Activated T-helper 1 cell treated with anti-CD3 and anti-CD28 coated beads, Interleukin-2, amount 50 U/mL, for 16 hours (primary cell): ENCODE results near the gene CDH4.
"Not testable (repeated sequence)": the region's sequence is repeated elsewhere in the genome, so short reads cannot be mapped to it uniquely, and the experiment has no call there.

Source experiments
- DNase-seq, 2 donors: peaks; one replicate each; pipeline ENCODE4 v3.0.0-alpha.2; 2020; ENCODE audit warnings: low read depth in 1 of 2, low spot score in 1 of 2

The CDH4 gene

DNA sequence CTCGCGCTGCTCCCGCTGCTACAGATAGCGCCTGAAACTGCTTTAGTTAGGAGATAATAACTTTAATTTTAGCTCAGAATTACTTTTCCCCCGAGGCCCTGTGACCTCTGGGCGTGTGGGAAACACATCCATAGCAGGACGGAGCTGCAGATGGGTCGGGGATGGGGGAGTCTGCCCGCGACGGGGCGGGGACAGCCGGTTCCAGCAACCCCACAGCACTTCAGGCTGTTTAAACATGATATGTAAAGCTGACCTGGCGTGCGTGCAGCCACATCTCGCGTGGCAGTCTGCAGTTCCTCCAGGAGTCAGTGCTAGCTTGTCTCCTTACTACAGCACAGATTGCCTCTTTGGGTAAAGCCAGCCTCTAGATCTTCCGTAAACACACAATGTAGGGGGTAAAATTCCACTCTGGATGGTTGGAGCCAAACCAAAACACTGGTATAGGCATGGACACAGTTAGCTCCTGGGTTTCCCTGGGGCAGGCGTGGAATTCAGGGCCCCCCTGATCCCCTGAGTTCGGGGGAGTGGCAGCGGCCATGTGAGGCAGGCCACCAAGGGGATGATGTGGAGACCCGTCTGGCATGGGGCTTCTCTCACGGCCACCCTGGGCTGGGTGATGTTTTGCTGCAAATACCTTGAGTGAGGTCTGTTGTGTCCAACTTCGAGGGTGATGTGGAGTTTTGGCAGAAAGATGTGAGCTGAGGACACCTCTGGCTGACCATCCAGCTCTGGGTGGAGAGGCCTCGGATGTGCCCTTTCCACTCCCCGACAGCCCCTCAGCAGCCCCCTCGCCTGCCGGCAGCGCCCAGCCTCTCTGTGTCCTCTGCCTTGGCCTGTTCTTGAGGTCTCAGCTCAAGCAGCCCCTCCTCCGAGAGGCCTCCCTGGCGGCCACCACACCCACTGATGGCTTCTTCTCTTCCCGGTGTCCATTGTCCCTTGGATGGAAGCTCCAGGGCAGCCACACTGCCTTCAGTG lies 599.2 kb downstream of the CDH4 start:
- no peak for DNase-seq

DNA sequence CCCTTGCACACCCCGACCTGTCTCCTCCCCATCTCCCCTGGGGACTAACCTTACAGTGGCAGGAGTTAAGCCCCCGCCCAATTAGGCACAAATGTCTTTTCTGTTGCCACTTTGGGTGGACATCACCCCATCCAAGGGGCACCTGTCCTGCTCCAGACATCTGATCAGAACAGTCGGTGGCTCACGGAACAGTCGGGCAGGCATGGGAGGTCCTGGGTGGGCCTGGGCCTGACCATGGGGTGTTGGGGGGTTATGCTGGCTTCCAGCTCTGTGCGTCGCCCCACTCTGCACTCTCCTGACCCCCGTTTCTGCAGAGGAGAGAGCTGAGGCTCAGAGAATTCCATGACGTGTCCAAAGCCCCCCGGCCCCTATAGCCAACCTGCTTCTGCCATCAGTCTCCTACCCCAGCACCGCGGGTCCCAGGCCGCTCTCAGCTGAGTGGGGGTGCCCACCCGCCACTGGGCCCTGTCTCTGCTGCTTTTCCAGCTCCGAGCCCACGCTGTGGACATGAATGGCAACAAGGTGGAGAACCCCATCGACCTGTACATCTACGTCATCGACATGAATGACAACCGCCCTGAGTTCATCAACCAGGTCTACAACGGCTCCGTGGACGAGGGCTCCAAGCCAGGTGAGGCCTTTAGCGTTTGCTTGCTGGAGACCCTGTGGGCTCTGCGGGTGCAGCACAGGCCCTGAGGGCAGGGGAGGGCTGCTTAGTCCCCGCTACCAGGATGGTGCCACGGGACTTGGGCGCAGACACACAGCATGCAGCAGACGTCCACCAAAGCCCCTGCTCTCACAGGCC lies 600.4 kb downstream of the CDH4 start:
- DNase-seq: no peak

DNA sequence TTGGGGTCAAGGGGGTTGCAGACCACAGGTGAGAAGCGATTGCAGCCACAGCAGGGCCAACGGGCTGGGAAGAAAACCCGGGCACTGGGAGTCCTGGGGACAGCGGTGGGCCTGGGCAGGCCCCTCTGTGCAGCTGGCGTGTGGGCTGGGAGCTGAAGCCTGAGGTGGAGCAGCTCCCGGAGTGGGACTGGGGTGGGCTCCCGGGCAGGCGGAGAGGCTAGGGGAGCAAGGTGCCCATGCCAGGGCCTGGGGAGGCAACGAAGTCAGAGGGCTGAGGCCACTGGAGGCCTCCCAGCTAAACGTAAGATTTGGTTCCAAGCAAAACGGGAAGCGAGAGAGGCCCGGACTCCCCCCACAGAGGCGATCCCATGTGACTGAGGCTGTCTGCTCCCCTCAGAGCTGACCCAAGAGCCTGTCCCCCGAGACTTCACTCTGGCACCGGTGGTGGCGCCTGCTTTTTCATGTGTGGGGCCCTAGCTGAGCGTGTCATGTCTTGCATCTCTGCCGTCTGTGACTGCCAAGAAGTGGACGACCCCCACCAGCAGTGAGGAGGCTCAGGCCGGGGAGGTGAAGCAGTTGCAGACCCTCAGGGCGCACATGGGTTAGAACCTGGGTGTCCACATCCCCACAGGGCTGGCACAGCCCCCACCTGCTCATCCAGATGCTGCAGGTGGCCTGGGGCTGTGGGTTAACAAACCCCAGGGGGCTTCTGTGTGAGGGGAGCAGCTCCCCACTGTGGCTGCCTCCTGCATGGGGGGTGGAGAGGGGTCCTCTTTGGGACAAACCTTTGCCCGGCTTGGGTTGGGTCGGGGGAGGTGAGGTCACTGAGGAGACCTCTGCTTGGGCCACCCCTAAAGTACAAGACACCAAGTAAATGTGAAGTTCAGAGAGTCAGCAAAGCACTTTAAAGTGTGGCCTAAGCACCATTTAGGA lies 601.3 kb downstream of the CDH4 start:
- no peak for DNase-seq

DNA sequence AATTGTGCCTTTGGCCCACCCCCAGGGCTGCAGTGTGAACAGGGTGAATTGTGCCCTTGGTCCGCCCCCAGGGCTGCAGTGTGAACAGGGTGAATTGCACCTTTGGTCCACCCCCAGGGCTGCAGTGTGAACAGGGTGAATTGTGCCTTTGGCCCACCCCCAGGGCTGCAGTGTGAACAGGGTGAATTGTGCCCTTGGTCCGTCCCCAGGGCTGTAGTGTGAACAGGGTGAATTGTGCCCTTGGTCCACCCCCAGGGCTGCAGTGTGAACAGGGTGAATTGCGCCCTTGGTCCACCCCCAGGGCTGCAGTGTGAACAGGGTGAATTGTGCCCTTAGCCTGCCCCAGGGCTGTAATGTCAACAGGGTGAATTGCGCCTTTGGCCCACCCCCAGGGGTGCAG lies 602.5 kb downstream of the CDH4 start:
- DNase-seq: not testable (repeated sequence)

DNA sequence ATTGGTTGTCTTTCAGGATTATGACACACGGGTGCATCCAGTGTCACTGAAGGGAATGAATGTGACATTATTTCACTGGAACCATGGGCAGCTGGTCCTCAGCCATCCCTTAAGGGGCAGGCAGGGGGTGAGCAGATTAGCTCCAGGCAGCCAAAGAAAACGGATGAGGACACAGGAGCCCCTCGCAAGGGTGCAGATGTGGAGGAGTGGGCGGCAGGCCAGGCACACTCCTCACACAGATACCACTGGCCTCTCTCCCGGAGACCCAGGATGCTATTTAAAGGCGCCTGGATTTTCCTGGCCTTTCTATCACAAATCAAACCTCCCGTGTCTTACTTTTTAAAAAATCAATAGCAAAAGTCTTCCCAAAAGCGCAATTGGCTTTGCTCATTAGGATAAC lies 603.2 kb downstream of the CDH4 start:
- no peak for DNase-seq

DNA sequence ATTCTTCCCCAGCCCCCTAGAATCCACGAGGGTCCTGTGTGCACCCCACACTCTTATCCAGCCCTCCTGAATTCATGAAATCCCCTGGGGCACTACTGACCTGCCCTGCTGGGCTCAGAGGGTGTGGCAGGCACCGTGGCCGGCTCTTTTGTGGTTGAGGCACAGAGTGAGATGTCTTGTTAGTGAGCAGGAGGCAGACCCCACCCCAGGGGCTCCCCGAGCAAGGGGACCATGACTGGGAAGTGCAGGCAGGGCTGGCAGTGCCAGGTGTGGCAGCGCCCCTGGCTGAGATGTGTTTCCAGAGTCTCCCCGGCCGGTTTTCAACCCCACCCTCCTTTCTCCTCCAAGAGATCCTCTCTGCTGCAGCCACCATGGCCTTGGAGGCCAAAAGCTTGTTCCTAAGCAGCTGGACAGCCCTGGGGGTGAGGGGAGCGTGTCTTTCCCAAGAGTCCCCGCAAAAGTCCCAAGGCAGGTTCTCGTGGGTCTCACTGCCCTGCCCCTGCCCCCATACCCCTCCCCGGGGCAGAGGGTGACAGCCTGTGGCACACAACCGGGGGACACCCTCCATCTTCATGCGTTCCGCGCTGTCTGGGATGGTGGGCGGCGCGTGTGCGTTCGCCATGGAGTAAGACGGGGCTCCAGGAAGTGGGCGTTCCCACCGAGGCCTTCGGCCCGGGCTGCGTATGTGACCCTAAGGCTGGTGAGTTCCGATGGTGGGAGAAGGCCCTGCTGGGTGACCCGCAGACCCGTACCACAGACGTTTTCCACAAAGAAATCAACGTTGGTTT lies 604.8 kb downstream of the CDH4 start:
- DNase-seq: no peak

DNA sequence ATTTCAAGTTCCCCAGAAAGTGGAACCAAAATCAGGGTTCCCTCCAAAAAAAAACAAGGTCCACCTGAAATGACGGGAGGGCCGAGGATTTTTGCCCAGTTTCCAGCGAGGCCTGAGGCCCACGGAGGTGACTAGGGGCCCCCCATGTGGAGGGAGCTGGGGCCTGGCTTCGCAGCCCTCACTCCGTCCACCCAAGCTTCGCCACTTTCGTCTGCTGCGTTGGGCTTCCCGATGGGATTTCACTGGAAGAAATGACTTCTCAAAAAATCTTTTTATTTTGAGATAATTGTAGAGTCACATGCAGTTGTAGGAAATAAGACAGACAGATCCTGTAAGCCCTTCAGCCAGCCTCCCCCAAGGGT lies 605.3 kb downstream of the CDH4 start:
- DNase-seq: no peak

DNA sequence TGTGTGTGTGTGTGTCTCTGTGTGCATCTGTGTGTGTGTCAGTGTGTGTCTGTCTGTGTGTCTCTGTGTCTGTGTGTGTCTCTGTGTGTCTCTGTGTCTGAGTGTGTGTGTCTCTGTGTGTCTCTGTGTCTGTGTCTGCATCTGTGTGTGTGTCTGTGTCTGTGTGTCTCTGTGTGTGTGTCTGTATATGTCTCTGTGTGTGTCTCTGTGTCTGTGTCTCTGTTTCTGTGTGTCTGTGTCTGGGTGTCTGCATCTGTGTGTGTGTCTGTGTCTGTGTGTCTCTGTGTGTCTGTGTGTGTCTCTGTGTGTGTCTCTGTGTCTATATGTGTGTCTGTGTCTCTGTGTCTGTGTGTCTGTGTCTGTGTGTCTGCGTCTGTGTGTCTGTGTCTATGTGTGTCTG lies 605.8 kb downstream of the CDH4 start:
- DNase-seq: no peak

DNA sequence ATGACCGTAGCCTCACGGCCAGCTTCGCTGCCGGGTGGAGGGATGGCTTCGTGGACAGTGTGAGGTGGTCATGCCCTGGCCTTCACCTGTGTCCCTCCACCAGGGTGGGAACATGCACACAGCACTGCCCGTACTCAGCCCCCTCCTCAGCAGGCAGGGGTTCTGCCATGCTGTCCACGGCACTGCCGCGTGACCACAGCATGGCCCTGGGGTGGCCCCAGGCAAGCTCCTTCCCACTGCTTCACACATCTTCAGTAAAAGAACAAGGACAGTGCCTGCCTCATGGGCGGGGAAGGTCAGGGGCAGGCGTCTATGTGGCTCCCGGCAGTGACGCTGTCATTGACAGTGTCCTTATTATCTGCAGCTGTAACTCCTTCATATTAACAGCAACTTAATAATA lies 607.7 kb downstream of the CDH4 start:
- no peak for DNase-seq

DNA sequence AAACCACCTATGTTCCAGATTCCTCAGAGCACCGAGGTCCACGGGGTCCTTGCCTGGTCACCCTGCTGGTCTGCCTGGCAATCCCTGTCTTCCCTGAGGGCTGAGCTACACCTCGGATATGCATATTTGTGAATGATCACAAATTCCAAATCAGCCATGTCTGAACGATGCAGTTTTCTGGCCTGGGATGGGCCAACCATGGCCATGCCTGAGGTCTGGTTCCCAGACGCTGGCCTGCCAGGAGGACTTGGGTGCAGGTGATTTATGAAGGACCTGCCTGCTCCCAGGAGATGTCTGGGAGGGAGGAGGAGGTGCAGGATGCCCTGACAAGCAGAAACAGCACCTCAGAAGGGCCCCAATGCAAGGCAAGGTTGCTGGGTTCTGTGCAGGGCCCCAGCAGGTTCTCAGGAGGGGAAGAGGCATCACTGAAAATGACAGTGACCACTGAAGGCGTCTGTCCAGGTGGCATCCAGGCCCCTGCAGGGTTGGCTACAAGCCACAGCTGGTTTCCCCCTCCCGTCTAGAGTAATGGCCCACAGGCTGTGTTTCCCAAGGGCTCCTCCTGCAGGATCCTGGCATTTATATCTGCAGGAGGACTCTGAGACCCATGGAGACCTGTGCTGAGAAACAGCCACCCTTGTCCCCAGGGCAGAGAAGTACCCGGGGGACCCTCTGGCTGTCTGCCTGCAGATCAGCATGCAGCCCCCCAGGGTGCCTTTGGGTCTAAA lies 608.4 kb downstream of the CDH4 start:
- DNase-seq: no peak

DNA sequence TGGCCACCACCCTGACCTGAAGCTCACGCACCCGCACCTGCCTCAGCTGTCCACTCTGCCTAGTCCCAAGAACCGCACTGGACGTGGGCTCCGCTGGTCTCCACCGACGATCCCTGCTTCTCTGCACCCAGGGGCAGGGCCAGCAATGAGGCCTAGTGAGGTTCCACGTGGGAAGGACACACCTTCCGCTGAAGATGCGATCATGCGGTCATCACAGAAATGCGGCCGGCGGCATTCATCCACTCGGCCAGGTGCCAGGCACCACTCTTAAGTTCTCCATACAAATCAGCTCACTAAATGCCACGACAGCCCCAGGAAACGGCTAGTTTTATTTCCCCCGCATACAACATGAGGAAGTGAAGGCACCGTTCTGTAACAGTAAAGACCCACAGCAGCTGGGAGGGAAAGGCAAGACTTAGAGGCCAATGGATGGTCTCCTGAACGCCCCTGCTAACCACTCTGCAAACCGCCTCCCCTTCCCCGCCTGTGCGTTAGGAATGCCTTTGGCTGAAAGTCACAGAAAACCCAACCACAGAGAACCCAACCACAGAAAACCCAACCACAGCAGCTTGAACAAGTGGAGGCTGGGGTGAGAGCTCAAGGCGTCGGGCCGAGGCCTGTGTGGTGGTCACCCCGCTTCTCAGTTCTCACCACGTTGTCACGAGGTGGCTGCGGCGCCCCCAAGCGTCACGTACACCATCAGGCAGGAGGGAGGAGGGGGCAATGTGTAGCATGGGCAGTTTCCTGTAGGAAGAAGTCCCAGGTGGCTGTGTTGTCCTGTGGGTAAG lies 609.2 kb downstream of the CDH4 start:
- DNase-seq: no peak

DNA sequence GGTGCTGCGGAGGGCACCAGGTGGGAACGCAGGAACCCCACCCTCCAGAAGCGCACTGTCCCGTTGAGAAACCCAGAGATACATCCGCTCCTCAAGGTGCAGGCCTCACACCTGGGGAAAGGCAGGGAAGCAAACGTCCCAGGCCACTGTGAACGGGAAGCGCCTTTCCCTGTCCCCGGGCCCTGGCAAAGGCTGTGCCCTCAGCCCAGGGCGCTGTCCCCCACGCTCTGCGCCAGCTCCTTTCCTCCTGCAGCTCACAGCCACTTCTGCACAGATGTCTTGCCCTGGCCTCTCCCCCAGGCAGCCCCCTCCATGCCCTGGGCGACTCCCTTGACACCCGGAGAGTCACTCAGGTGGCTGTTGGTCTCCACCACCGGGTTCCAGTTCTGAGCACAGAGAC lies 609.8 kb downstream of the CDH4 start:
- DNase-seq: no peak

DNA sequence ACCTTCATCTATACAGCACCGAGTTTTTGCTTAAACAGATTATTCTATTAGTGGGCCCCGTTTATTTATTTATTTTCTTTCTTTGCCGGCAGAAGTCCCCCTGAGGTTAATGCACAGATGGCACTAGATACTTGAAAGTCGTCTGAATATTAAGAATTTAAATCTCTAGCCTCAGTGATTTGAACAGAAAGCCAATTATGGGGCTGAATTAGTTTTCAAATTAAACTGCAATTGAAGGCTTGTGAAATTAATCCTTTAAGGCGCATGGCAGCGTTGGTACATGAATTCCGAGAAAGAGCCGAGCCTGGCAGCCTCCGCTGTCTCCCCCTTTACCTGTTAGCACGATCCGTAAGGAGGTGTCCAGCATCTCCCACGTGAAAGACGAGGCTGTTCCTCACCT lies 610.8 kb downstream of the CDH4 start:
- DNase-seq: no peak

DNA sequence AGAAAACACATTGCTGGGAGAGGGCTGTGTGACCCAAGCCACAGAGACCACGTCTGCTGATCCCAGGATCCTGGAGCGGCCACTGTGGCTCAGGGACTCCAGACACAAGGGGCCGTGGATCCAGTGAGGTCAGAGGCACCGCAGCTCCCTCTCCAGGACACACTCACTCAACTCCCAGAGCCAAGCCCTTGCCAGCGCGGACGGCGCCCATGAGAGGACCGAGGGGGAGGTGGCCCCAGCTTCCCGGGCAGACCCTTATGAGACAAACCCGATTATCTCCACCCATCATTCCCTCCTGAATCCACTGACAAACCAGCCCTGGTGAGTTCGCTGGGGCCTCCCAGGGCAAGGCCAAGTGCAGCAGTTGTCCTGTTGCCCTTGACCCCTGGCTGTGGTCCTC lies 612.4 kb downstream of the CDH4 start:
- DNase-seq: no peak

DNA sequence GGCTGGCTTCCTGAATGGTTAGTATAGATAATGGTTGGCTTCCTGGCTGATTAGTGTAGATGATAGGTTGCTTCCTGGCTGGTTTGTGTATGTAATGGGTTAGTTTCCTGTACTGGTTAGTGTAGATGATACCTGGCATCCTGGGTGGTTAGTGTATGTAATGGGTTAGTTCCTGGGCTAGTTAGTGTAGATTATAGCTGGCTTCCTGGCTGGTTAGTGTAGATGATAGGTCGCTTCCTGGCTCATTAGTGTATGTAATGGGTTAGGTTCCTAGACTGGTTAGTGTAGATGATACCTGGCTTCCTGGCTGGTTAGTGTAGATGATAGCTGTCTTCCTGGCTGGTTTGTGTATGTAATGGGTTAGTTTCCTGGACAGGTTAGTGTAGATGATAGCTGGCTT lies 613.3 kb downstream of the CDH4 start:
- no peak for DNase-seq

DNA sequence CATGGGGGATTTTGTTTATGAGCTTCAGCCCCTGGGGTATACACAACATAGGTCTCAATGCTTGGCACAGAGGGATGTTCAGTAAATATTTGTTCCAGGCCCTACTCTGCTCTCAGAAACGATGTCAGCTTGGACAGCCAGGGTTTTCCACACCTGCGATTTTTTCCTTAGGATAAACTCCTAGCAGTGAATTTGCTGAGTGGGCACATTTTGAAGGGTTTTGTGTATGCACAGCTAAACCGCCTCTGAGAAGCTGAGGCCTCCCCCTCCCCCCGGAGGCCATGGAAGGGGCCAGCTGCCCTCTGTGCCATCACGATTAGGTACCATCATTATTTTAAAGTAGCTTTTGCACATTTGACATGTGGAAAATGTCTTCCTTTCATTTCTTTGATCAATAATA lies 614.1 kb downstream of the CDH4 start:
- no peak for DNase-seq

DNA sequence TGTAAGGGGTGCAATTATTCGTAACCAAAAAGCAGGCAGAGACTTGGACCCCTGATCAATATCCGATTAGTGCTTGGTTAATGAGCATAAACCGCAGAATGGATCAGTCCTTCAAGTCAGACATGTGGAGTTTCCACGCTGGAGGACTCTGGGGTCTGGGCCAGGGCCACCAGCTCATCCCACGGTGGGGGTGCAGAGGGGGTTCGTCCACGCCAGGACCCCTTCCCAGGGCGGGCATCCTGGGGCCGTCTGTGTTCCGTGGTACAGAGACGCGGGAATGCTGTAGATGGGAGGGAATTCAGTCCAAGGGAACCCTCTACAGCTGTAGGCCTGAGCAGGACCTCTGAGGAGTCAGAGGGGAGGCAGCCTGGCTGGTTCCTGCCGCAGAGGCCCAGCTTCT lies 615.9 kb downstream of the CDH4 start:
- DNase-seq: no peak

DNA sequence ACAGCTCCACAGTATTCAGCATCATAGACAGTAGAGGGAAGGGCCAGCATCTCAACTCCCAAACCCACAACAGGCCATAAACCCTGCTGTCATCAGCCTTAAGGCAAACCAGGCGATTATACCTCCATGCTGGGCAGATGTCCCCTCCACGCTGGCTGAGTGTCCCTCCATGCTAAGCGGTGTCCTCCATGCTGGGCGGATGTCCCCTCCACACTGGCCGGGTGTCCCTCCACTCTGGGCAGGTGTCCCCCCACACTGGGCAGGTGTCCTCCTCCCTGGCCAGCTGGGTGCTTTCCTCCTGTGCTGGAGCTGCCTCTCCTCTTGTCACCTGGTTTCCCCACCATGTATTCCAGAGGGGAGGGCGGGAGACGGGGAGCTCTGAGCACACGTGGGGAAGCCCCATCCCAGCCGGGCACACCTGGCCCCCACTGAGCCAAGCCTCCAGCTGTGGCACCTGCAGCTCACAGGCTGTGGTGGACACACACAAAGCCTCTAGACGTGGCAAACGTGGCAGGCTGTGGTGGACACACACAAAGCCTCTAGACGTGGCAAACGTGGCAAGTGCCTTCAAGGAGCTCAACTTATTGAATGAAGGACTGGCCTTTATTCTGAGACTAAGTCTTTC lies 616.5 kb downstream of the CDH4 start:
- DNase-seq: no peak
